Right cardiac atrium (tissue), 5 donors: ENCODE results near the gene NCOA4. TPM values are rescaled to one million over a fixed set of nuclear protein-coding genes. Genes with fewer than 3 reads are reported as not detected.

Source experiments
- ATAC-seq, 2 donors: fragments of 200-7000 bp; cut with Tn5 transposase; one replicate each; pipeline versions ENCODE4 v1.8.0 to v1.9.1; 2020; ENCODE audit warnings: moderate library complexity in 2 of 2, mild to moderate bottlenecking in 1 of 2
- DNase-seq, 3 donors: peaks; one replicate each; pipeline ENCODE4 v3.0.0-alpha.2; 2020
- H3K27ac ChIP-seq: one replicate; pipeline ENCODE4 v1.5.1; 2013; ENCODE audit warnings: mild to moderate bottlenecking, low read length, control low read depth, moderate library complexity
- H3K27me3 ChIP-seq: one replicate; pipeline ENCODE4 v1.6.1; 2013; ENCODE audit not compliant: control insufficient read depth, insufficient read depth
- H3K4me1 ChIP-seq: one replicate; pipeline ENCODE4 v1.6.1; 2013; ENCODE audit warnings: low read length; ENCODE audit not compliant: control insufficient read depth, insufficient read depth
- H3K4me3 ChIP-seq: one replicate; pipeline ENCODE4 v1.5.1; 2013; ENCODE audit warnings: low read length, control low read depth
- H3K9me3 ChIP-seq: one replicate; pipeline ENCODE4 v1.6.1; 2013; ENCODE audit warnings: low read length; ENCODE audit not compliant: control insufficient read depth
- WGBS: extraction: QIAGEN DNeasy Blood & Tissue Kit; methylation state at CpG from one replicate; pipeline ENCODE4 v1.1.7; 2013; 5-methylcytosine and 5-hydroxymethylcytosine counted together
- intact Hi-C, 4 donors: fragments of 100-400 bp; cut with DNase I; formaldehyde crosslinking; loops; one replicate each; pipeline versions ENCODE4 v1.11.0 to v1.14.0; 2022 to 2023
- polyA plus RNA-seq: library from polyadenylated mRNA; stranded (reverse); fragments of 200-250 nt; gene quantifications from one replicate; pipeline ENCODE4 v1.2.3, GENCODE V29; 2013
- total RNA-seq, 4 donors: library from RNA; stranded (reverse); fragmentation: NEBNext Ultra II Directional; extraction: Animal tissue kit (Norgen Biotek cat#: 25700); gene quantifications; one replicate each; pipeline ENCODE4 v1.2.1, GENCODE V29; 2021
- donor health status: healthy with polysubstance abuse.
- donor health status: DM: no; HTN: yes; CAD: no.
- donor health status: DM: no; HTN: no; CAD: no.
- donor health status: DM: no; HTN: yes; CAD: no; lungs with severe emphysema.
- donor health status: DM: yes; HTN: yes; CAD: no.

Gene NCOA4
- total and polyA plus RNA-seq, 5 donors, result 93.7 to 233 (median 216) TPM

GRCh38 chr10:46031648-46032532, 1.5 kb upstream of the NCOA4 start:
- H3K4me3 ChIP-seq, result no peak overlapping the region
- ATAC-seq, result no peak
- no peaks in the 10 kb centered on the region for H3K4me1 ChIP-seq
- WGBS, result 74% methylated on average over 6 of the region's 6 CpGs
- H3K27me3 ChIP-seq, result no peaks in the 10 kb centered on the region
- H3K27ac ChIP-seq, result no peak overlapping the region
- H3K9me3 ChIP-seq, result no peaks in the 10 kb centered on the region
- DNase-seq, result no peak
- intact Hi-C loops, result no loop called here

- intact Hi-C loops, result no loop called here
- ATAC-seq, result no peak
Measured at GRCh38 chr10:46029461-46030030, 877 bp downstream of the NCOA4 start.

GRCh38 chr10:46028584-46029460, 1.6 kb downstream of the NCOA4 start:
- Histone ChIP-seq H3K27ac (no peak overlapping the region), H3K27me3 (no peaks in the 10 kb centered on the region), H3K9me3 (no peaks in the 10 kb centered on the region), H3K4me3 (peak overlapping the region; percentile 88), H3K4me1 (no peaks in the 10 kb centered on the region)
- intact Hi-C loops, result no loop called here
- 20% methylated on average over 6 of the region's 6 CpGs for WGBS
- peak in 1 of 2 donors; percentile 6 for ATAC-seq
- DNase-seq, result no peak

More at GRCh38 chr10:46029461-46030030, 877 bp downstream of the NCOA4 start:
- Histone ChIP-seq H3K9me3 (no peaks in the 10 kb centered on the region), H3K4me1 (no peaks in the 10 kb centered on the region), H3K27ac (peak overlapping the region; percentile 97), H3K4me3 (peak overlapping the region; percentile 88), H3K27me3 (no peaks in the 10 kb centered on the region)
- DNase-seq, result no peak
- WGBS, result 9% methylated on average over 6 of the region's 6 CpGs

GRCh38 chr10:46026106-46026505, 4.3 kb downstream of the NCOA4 start:
- H3K9me3 ChIP-seq, result no peaks in the 10 kb centered on the region
- DNase-seq (no peak), ATAC-seq (no peak)
- intact Hi-C loops, result no loop called here
- no peak overlapping the region for H3K4me3 ChIP-seq
- H3K4me1 ChIP-seq, result no peaks in the 10 kb centered on the region
- no peaks in the 10 kb centered on the region for H3K27me3 ChIP-seq
- H3K27ac ChIP-seq, result no peak overlapping the region

GRCh38 chr10:46025406-46025805, 5.0 kb downstream of the NCOA4 start:
- no peaks in the 10 kb centered on the region for H3K27me3 ChIP-seq
- H3K27ac ChIP-seq, result peak overlapping the region; percentile 1
- no peak for ATAC-seq
- intact Hi-C loops, result no loop called here
- H3K9me3 ChIP-seq, result no peaks in the 10 kb centered on the region
- DNase-seq, result no peak
- 70% methylated on average over 2 of the region's 2 CpGs for WGBS
- H3K4me3 ChIP-seq, result no peak overlapping the region
- no peaks in the 10 kb centered on the region for H3K4me1 ChIP-seq

GRCh38 chr10:46024948-46025347, 5.5 kb downstream of the NCOA4 start:
- Histone ChIP-seq H3K4me3 (no peak overlapping the region), H3K4me1 (peaks cover 4% of the 10 kb centered on the region), H3K27ac (peak overlapping the region; percentile 59), H3K9me3 (no peaks in the 10 kb centered on the region), H3K27me3 (no peaks in the 10 kb centered on the region)
- no peak for DNase-seq
- no peak for ATAC-seq
- intact Hi-C loops, result no loop called here

- ATAC-seq (peak; percentile 97), DNase-seq (peak; percentile 93 to 97 (median 97))
- peak overlapping the region; percentile 96 for H3K27ac ChIP-seq
- peaks cover 7% of the 10 kb centered on the region for H3K4me1 ChIP-seq
- intact Hi-C loops, result no loop called here
- no peaks in the 10 kb centered on the region for H3K27me3 ChIP-seq
- 1% methylated on average over 49 of the region's 49 CpGs for WGBS
- H3K9me3 ChIP-seq, result no peaks in the 10 kb centered on the region
- H3K4me3 ChIP-seq, result peak overlapping the region; percentile 53
Measured at GRCh38 chr10:46022978-46023702, 7.3 kb downstream of the NCOA4 start.

GRCh38 chr10:46020344-46020657, 10.1 kb downstream of the NCOA4 start:
- Histone ChIP-seq H3K9me3 (no peaks in the 10 kb centered on the region), H3K4me3 (no peak overlapping the region), H3K27ac (peak overlapping the region; percentile 95), H3K27me3 (no peaks in the 10 kb centered on the region), H3K4me1 (peaks cover 10% of the 10 kb centered on the region)
- intact Hi-C loops, result no loop called here
- DNase-seq, result no peak
- WGBS, result 54% methylated on average over 3 of the region's 3 CpGs
- ATAC-seq, result no peak

GRCh38 chr10:46019569-46020343, 10.7 kb downstream of the NCOA4 start:
- no peak overlapping the region for H3K4me3 ChIP-seq
- WGBS, result 46% methylated on average over 7 of the region's 7 CpGs
- ATAC-seq, result peak; percentile 43 to 55
- H3K27me3 ChIP-seq, result no peaks in the 10 kb centered on the region
- no peaks in the 10 kb centered on the region for H3K9me3 ChIP-seq
- intact Hi-C loops, result no loop called here
- peak overlapping the region; percentile 95 for H3K27ac ChIP-seq
- peaks cover 10% of the 10 kb centered on the region for H3K4me1 ChIP-seq
- peak in 1 of 3 donors; percentile 63 for DNase-seq

GRCh38 chr10:46019177-46019528, 11.3 kb downstream of the NCOA4 start:
- Histone ChIP-seq H3K27ac (peak overlapping the region; percentile 12), H3K27me3 (no peaks in the 10 kb centered on the region), H3K9me3 (no peaks in the 10 kb centered on the region), H3K4me1 (peaks cover 10% of the 10 kb centered on the region), H3K4me3 (no peak overlapping the region)
- ATAC-seq, result no peak
- no peak for DNase-seq
- intact Hi-C loops, result no loop called here
- 56% methylated on average over 3 of the region's 3 CpGs for WGBS
